Stimulated activated CD8-positive, alpha-beta memory T cell treated with anti-CD3 and anti-CD28 coated beads, Interleukin-12 subunit alpha, Interleukin-12 subunit beta, amount 100 ng/mL, for 24 hours (primary cell): ENCODE data around the gene WDR47.
"Not testable (repeated sequence)": the region's sequence is repeated elsewhere in the genome, so short reads cannot be mapped to it uniquely, and the experiment has no call there.

ENCODE experiments used
- DNase-seq: peaks from one replicate; pipeline ENCODE4 v3.0.0-alpha.2; 2020; ENCODE audit errors: extremely low read depth

WDR47 gene

GRCh38 chr1:108962681-108963051 is 79.2 kb downstream of the WDR47 start:
- DNase-seq, result no peak

DNA sequence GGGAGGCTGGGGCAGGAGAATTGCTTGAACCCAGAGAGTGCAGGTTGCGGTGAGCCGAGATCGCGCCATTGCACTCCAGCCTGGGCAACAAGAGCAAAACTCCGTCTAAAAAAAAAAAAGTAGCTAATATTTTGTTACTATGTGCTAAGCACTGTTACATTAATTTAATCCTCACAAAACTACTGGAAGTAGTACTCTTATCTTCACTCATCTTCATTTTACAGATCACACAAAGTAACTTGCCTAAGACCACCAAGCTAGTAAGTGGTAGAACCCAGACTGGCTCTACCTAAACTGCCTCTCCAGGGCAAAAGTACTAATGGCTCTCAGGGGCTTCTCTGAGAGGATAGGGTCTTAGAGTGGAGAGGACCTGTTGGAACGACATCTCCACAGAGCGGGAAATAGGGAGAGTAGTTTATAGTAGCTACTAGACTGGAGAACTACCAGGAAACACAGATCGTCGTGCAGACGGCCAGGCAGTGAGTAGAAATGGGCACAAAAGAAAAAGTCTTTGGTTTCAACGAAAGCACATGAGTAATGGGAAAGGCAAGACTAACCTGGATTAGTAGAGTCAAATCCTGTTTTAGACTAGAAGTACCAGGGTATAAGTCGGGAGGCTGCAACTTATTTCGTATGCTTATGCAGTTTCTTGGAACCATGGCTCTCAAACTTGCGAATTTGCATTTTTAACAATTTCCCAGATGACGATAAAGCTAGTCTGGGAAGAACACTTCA is 80.0 kb downstream of the WDR47 start:
- no peak for DNase-seq

DNA sequence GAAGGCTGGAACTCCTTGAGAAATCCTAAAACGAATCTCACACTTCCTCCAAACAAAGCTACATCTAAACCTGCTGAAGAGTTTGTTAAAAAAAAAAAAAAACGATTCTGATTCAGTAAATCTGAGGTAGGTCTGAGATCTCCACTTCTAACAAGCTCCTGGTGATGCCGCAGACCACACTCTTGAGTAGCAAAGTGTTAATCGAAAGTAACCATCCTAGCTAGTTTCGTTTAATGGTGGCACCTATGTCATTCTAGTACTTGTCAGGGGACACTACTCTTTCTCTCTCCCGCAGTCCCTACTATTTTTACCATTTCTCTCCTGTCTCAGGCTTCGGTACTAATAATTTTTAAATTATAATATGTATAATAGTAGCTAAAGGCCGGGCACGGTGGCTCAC is 80.7 kb downstream of the WDR47 start:
- no peak for DNase-seq

- no peak for DNase-seq
Measured at GRCh38 chr1:108960719-108961118, 81.2 kb downstream of the WDR47 start.

DNA sequence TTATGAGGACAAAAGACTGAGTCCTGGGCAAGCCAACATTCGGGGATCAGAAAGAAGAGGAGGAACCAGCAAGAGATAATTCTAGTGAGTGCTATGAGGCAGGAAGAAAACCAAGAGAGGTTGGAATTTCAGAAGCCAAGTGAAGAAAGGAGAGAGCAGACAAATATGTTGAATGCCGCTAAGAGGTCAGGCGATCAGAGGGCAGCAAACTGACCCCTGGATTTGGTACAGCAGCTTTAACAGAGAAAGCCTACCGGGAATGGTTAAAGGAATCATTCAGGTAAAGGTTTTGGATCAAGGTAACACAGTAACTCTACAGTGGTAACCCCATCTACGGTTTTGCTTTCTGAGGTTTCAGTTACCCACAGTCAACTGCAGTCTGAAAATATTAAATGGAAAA is 84.0 kb downstream of the WDR47 start:
- no peak for DNase-seq

DNA sequence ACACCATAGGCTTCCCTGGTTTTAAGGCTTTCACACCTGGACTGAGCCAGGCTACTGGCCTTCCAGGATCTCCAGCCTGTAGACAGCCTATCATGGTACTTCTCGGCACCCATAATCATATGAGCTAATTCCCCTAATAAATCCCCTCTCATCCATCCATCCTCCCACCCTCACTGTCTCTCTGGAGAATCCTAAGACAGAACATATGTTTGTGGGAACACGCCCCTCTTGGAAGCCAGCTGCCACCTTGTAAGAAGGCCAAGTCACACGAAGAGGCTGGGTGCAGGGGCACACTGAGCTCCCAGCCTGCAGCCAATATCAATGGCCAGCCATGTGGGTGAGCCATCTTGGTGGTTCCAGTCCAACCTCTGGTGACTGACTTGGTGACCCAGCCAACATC is 86.0 kb downstream of the WDR47 start:
- no peak for DNase-seq

GRCh38 chr1:108955111-108955510 is 86.8 kb downstream of the WDR47 start:
- no peak for DNase-seq

DNA sequence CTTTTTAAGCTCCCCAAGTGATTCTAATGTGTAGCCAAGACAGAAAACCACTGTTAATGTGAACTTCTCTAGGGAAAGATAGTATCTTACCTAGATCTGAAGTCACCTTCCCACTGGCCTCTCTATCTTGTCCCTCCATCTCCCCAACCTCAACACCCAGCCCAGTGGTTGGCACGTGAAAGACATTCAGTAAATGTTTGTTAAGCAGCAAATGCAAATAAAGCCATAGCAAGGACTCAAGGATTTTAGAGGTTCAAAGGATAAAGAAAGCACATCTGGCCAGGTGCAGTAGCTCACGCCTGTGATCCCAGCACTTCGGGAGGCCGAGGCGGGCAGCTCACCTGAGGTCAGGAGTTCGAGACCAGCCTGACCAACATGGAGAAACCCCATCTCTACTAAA is 88.5 kb downstream of the WDR47 start:
- DNase-seq, result no peak

DNA sequence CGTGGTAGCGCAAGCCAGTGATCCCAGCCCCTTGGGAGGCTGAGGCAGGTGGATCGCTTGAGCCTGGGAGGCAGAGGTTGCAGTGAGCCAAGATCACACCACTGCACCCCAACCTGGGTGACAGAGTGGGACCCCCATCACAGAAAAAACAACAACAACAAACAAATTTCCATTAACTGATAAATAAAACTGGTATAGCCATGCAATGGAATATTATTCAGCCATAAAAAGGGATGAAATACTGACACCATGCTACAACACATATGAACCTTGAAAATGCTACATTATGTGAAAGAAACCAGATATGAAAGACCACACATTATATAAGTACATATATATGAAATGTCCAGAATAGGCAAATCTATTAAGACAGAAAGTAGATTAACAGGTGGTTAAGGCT is 90.7 kb downstream of the WDR47 start:
- DNase-seq, result no peak

GRCh38 chr1:108949044-108949443 is 92.9 kb downstream of the WDR47 start:
- DNase-seq, result no peak

- no peak for DNase-seq
Measured at GRCh38 chr1:108947871-108948525, 93.9 kb downstream of the WDR47 start.

GRCh38 chr1:108936170-108936569 is 105.7 kb downstream of the WDR47 start:
- no peak for DNase-seq

- no peak for DNase-seq
Measured at GRCh38 chr1:108933944-108934343, 108.0 kb downstream of the WDR47 start.

DNA sequence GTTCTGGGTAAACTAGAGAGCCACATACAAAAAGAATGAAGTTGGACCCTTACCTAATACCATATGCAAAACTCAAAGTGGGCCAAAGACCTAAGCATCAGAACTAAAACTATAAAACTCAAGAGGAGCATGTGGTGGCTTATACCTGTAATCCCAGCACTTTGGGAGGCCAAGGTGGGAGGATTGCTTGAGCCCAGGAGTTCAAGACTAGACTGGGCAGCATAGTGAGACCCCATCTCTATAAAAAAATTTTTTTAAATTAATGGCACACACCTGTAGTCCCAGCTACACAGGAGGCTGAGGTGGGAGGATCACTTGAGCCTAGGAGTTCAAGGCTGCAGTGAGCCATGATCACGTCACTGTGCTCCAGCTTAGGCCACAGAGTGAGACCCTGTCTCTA is 114.3 kb downstream of the WDR47 start:
- DNase-seq, result not testable (repeated sequence)

- DNase-seq, result no peak
Measured at GRCh38 chr1:108925920-108926319, 116.0 kb downstream of the WDR47 start.
